ENCODE results near the gene ARHGAP8.

Gene ARHGAP8

GRCh38 chr22:44805711-44806110 is 53.3 kb downstream of the ARHGAP8 start:
- no peaks in the 10 kb centered on the region for H3K27me3 ChIP-seq (ENCODE audit: insufficient read depth, low read depth, severe bottlenecking)
- no peaks in the 10 kb centered on the region for H3K9me3 ChIP-seq (ENCODE audit: severe bottlenecking)
- no peak overlapping the region for H3K27ac ChIP-seq
- H3K4me3 ChIP-seq (ENCODE audit: low read depth, low read length): no peak overlapping the region
- no peak for TF ChIP-seq CTCF (IDR thresholded peaks at IDR 0.05; ENCODE audit: low read depth, low read length)
- DNase-seq: peak; percentile 52
- H3K36me3 ChIP-seq: no peaks in the 10 kb centered on the region

GRCh38 chr22:44807232-44807631 is 54.9 kb downstream of the ARHGAP8 start:
- DNase-seq: no peak

GRCh38 chr22:44807915-44808690 is 55.7 kb downstream of the ARHGAP8 start:
- peak; percentile 61 for DNase-seq
- TF ChIP-seq CTCF (IDR thresholded peaks at IDR 0.05; ENCODE audit: low read depth, low read length): peak; percentile 70
- Histone ChIP-seq H3K4me3 (ENCODE audit: low read depth, low read length) (no peak overlapping the region), H3K36me3 (no peaks in the 10 kb centered on the region), H3K27me3 (ENCODE audit: insufficient read depth, low read depth, severe bottlenecking) (no peaks in the 10 kb centered on the region), H3K9me3 (ENCODE audit: severe bottlenecking) (peaks cover 4% of the 10 kb centered on the region), H3K27ac (no peak overlapping the region)

More at GRCh38 chr22:44807232-44807631, 54.9 kb downstream of the ARHGAP8 start:
- no peaks in the 10 kb centered on the region for H3K27me3 ChIP-seq (ENCODE audit: insufficient read depth, low read depth, severe bottlenecking)
- no peak overlapping the region for H3K4me3 ChIP-seq (ENCODE audit: low read depth, low read length)
- H3K9me3 ChIP-seq (ENCODE audit: severe bottlenecking): no peaks in the 10 kb centered on the region
- H3K36me3 ChIP-seq: no peaks in the 10 kb centered on the region
- H3K27ac ChIP-seq: no peak overlapping the region
- no peak for TF ChIP-seq CTCF (IDR thresholded peaks at IDR 0.05; ENCODE audit: low read depth, low read length)

- Histone ChIP-seq H3K9me3 (ENCODE audit: severe bottlenecking) (peaks cover 4% of the 10 kb centered on the region), H3K27ac (no peak overlapping the region), H3K4me3 (ENCODE audit: low read depth, low read length) (no peak overlapping the region), H3K36me3 (no peaks in the 10 kb centered on the region), H3K27me3 (ENCODE audit: insufficient read depth, low read depth, severe bottlenecking) (no peaks in the 10 kb centered on the region)
- no peak for TF ChIP-seq CTCF (IDR thresholded peaks at IDR 0.05; ENCODE audit: low read depth, low read length)
- no peak for DNase-seq
These were observed 57.1 kb downstream of the ARHGAP8 start for GRCh38 chr22:44809456-44809855.

GRCh38 chr22:44811141-44811540 is 58.8 kb downstream of the ARHGAP8 start:
- no peak for TF ChIP-seq CTCF (IDR thresholded peaks at IDR 0.05; ENCODE audit: low read depth, low read length)
- DNase-seq: no peak
- Histone ChIP-seq H3K4me3 (ENCODE audit: low read depth, low read length) (no peak overlapping the region), H3K9me3 (ENCODE audit: severe bottlenecking) (peaks cover 4% of the 10 kb centered on the region), H3K36me3 (no peaks in the 10 kb centered on the region), H3K27me3 (ENCODE audit: insufficient read depth, low read depth, severe bottlenecking) (no peaks in the 10 kb centered on the region), H3K27ac (no peak overlapping the region)

GRCh38 chr22:44813416-44813815 is 61.0 kb downstream of the ARHGAP8 start:
- no peak overlapping the region for H3K27ac ChIP-seq
- H3K27me3 ChIP-seq (ENCODE audit: insufficient read depth, low read depth, severe bottlenecking): no peaks in the 10 kb centered on the region
- H3K9me3 ChIP-seq (ENCODE audit: severe bottlenecking): peaks cover 4% of the 10 kb centered on the region
- no peaks in the 10 kb centered on the region for H3K36me3 ChIP-seq
- no peak overlapping the region for H3K4me3 ChIP-seq (ENCODE audit: low read depth, low read length)
- no peak for DNase-seq
- no peak for TF ChIP-seq CTCF (IDR thresholded peaks at IDR 0.05; ENCODE audit: low read depth, low read length)

All from WERI-Rb-1 (cell line).